WTC11 (cell line): ENCODE data around the gene GATA1.

ENCODE experiments used
- IRF1 ChIP-seq: sonication (generic); formaldehyde crosslinking; IDR thresholded peaks from 2 replicates; pipeline ENCODE4 v1.8.0; 2023; ENCODE audit warnings: missing genetic modification reagents
- IRF2 ChIP-seq: sonication (generic); formaldehyde crosslinking; IDR thresholded peaks from 2 replicates; pipeline ENCODE4 v1.8.0; 2022; ENCODE audit warnings: low read depth, missing genetic modification reagents, borderline replicate concordance
- ZNF281 ChIP-seq: sonication (generic); formaldehyde crosslinking; IDR thresholded peaks from 2 replicates; pipeline ENCODE4 v1.8.0; 2023; ENCODE audit warnings: mild to moderate bottlenecking, missing genetic modification reagents
- ZNF423 ChIP-seq: fragments of 250-450 bp; sonication (Bioruptor Pico); IDR thresholded peaks from 2 replicates; pipeline ENCODE4 v2.1.2; 2022; ENCODE audit warnings: mild to moderate bottlenecking, moderate library complexity
- TF ChIP-seq, protein P1 (sequence below): fragments of 200-600 bp; IDR thresholded peaks from 2 replicates; pipeline ENCODE4 v1.8.0; 2022; ENCODE audit warnings: antibody characterized with exemption
- TF ChIP-seq, protein P2 (sequence below): sonication (generic); formaldehyde crosslinking; IDR thresholded peaks from 2 replicates; pipeline ENCODE4 v1.8.1; 2022; ENCODE audit warnings: low read depth, missing genetic modification reagents, borderline replicate concordance
- TF ChIP-seq, protein P3 (sequence below): sonication (generic); formaldehyde crosslinking; IDR thresholded peaks from 2 replicates; pipeline ENCODE4 v1.8.1; 2022; ENCODE audit warnings: mild to moderate bottlenecking, moderate library complexity, missing genetic modification reagents

DNA sequence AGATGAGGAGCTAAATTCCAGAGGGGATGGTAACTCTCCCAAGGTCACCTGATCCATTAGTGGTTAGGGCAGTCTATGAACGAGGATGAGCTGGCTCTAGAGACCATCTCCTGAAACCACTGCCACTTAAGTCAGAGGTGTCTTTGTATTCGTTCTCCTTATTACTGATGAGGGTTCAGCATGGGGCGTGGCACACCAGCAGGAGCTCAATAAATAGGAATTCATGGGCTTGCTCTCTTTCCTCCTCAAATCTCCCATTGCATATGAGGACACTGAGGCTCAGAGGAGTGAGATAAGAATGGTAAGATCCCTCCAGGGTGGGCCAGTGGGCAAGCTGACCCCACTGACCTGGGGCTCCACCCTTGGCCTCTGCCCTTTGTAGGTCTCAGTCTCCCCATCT, 1.7 kb upstream of the GATA1 start:
- TF ChIP-seq, protein P1, sequence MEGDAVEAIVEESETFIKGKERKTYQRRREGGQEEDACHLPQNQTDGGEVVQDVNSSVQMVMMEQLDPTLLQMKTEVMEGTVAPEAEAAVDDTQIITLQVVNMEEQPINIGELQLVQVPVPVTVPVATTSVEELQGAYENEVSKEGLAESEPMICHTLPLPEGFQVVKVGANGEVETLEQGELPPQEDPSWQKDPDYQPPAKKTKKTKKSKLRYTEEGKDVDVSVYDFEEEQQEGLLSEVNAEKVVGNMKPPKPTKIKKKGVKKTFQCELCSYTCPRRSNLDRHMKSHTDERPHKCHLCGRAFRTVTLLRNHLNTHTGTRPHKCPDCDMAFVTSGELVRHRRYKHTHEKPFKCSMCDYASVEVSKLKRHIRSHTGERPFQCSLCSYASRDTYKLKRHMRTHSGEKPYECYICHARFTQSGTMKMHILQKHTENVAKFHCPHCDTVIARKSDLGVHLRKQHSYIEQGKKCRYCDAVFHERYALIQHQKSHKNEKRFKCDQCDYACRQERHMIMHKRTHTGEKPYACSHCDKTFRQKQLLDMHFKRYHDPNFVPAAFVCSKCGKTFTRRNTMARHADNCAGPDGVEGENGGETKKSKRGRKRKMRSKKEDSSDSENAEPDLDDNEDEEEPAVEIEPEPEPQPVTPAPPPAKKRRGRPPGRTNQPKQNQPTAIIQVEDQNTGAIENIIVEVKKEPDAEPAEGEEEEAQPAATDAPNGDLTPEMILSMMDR, result no peak
- TF ChIP-seq IRF2 (CRISPR knock-in tag), result no peak
- TF ChIP-seq ZNF423 (CRISPR knock-in tag), result no peak
- TF ChIP-seq IRF1 (CRISPR knock-in tag), result no peak
- TF ChIP-seq ZNF281 (CRISPR knock-in tag), result no peak
- TF ChIP-seq, protein P2, sequence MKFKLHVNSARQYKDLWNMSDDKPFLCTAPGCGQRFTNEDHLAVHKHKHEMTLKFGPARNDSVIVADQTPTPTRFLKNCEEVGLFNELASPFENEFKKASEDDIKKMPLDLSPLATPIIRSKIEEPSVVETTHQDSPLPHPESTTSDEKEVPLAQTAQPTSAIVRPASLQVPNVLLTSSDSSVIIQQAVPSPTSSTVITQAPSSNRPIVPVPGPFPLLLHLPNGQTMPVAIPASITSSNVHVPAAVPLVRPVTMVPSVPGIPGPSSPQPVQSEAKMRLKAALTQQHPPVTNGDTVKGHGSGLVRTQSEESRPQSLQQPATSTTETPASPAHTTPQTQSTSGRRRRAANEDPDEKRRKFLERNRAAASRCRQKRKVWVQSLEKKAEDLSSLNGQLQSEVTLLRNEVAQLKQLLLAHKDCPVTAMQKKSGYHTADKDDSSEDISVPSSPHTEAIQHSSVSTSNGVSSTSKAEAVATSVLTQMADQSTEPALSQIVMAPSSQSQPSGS (CRISPR knock-in tag), result no peak
- TF ChIP-seq, protein P3, sequence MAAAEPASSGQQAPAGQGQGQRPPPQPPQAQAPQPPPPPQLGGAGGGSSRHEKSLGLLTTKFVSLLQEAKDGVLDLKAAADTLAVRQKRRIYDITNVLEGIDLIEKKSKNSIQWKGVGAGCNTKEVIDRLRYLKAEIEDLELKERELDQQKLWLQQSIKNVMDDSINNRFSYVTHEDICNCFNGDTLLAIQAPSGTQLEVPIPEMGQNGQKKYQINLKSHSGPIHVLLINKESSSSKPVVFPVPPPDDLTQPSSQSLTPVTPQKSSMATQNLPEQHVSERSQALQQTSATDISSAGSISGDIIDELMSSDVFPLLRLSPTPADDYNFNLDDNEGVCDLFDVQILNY (CRISPR knock-in tag), result no peak
